ENCODE data around the gene MX2. TPM values are rescaled to one million over a fixed set of nuclear protein-coding genes. Genes with fewer than 3 reads are reported as not detected.

MX2 gene
- total RNA-seq, 2 experiments from 2014 or later, result 3.5 to 10.4 TPM

GRCh38 chr21:41362605-41363369, 960 bp downstream of the MX2 start:
- Histone ChIP-seq H3K9me3 (ENCODE audit: low read length) (no peaks in the 10 kb centered on the region), H3K27ac (ENCODE audit: low read depth, low read length, poor library complexity, severe bottlenecking) (peak overlapping the region; percentile 29), H3K79me2 (ENCODE audit: insufficient read depth, low read depth, low read length) (peaks cover 3% of the 10 kb centered on the region; the same call in 1 of the 2 replicates), H3K4me2 (ENCODE audit: low read length) (peak overlapping the region; percentile 63), H3K4me1 (ENCODE audit: insufficient read depth, low read length, poor library complexity, severe bottlenecking) (peaks cover 35% of the 10 kb centered on the region), H2AFZ (ENCODE audit: low read length) (peak overlapping the region; percentile 95; the same call in 1 of the 2 replicates), H3K36me3 (ENCODE audit: insufficient read depth, low read length) (no peaks in the 10 kb centered on the region), H4K20me1 (ENCODE audit: insufficient read depth, low read length) (no peaks in the 10 kb centered on the region), H3K4me3 (ENCODE audit: low read depth, low read length, poor library complexity, severe bottlenecking) (peak overlapping the region; percentile 58), H3K9me2 (ENCODE audit: insufficient read depth, low read length) (no peaks in the 10 kb centered on the region)
- POLR2A ChIA-PET, result interaction anchor here (1.6 kb wide), 1 partner anchor 43 kb away, joined by 4 read pairs; no protein-coding TSS in a partner anchor
- CTCF ChIA-PET (ENCODE audit: unreplicated experiment), result no interaction called here
- DNase-seq (ENCODE audit: low spot score), result no peak
- intact Hi-C loops (cut with micrococcal nuclease; ENCODE audit: unreplicated experiment), result loop anchor here (10.0 kb wide), 1 partner anchor 562 kb away; no protein-coding TSS in a partner anchor
- BruUV-seq (replicated peaks), result no TSS peak
- TF ChIP-seq EZH2phosphoT487 (IDR thresholded peaks at IDR 0.05; ENCODE audit: borderline replicate concordance, low read depth, low read length) (no peak), CTCF (conservative IDR thresholded peaks at IDR 0.05; ENCODE audit: low read length) (no peak)

- Histone ChIP-seq H3K79me2 (ENCODE audit: insufficient read depth, low read depth, low read length) (peaks cover 3% of the 10 kb centered on the region; the same call in 1 of the 2 replicates), H4K20me1 (ENCODE audit: insufficient read depth, low read length) (no peaks in the 10 kb centered on the region), H3K4me2 (ENCODE audit: low read length) (no peak overlapping the region), H3K36me3 (ENCODE audit: insufficient read depth, low read length) (no peaks in the 10 kb centered on the region), H3K9me3 (ENCODE audit: low read length) (no peaks in the 10 kb centered on the region), H3K4me3 (ENCODE audit: low read depth, low read length, poor library complexity, severe bottlenecking) (no peak overlapping the region), H3K27ac (ENCODE audit: low read depth, low read length, poor library complexity, severe bottlenecking) (no peak overlapping the region), H3K9me2 (ENCODE audit: insufficient read depth, low read length) (no peaks in the 10 kb centered on the region), H2AFZ (ENCODE audit: low read length) (no peak overlapping the region), H3K4me1 (ENCODE audit: insufficient read depth, low read length, poor library complexity, severe bottlenecking) (peaks cover 43% of the 10 kb centered on the region)
- BruUV-seq (replicated peaks), result no TSS peak
- intact Hi-C loops (cut with micrococcal nuclease; ENCODE audit: unreplicated experiment), result loop anchor here (10.0 kb wide), 1 partner anchor 561 kb away; no protein-coding TSS in a partner anchor
- POLR2A ChIA-PET, result interaction anchor here (1.6 kb wide), 1 partner anchor 43 kb away, joined by 4 read pairs; no protein-coding TSS in a partner anchor
- TF ChIP-seq EZH2phosphoT487 (IDR thresholded peaks at IDR 0.05; ENCODE audit: borderline replicate concordance, low read depth, low read length) (no peak), CTCF (conservative IDR thresholded peaks at IDR 0.05; ENCODE audit: low read length) (no peak)
- CTCF ChIA-PET (ENCODE audit: unreplicated experiment), result no interaction called here
- DNase-seq (ENCODE audit: low spot score), result no peak
Measured at GRCh38 chr21:41363370-41364270, 1.8 kb downstream of the MX2 start.
